Posterior vena cava (tissue), 2 donors: Measurements from ENCODE around the gene NCL. TPM values are rescaled to one million over a fixed set of nuclear protein-coding genes. Genes with fewer than 3 reads are reported as not detected.
"Not testable (repeated sequence)": the region's sequence is repeated elsewhere in the genome, so short reads cannot be mapped to it uniquely, and the experiment has no call there.

ENCODE experiments used
- DNase-seq: peaks from one replicate; pipeline ENCODE4 v3.0.0-alpha.2; 2020; ENCODE audit warnings: low spot score
- intact Hi-C, 2 donors: fragments of 100-400 bp; cut with DNase I; formaldehyde crosslinking; loops; one replicate each; pipeline versions ENCODE4 v1.14.1 to v1.14.2; 2022 to 2023
- total RNA-seq, 2 donors: library from RNA; stranded (reverse); fragmentation: NEBNext Ultra II Directional; extraction: Animal tissue kit (Norgen Biotek cat#: 25700); gene quantifications; one replicate each; pipeline ENCODE4 v1.2.1, GENCODE V29; 2021
- donor health status: DM: yes; HTN: yes; CAD: no.
- donor health status: DM: yes; HTN: yes; CAD: no.

NCL gene
- total RNA-seq, 2 donors from 2014 or later: 341 to 448 TPM

GRCh38 chr2:231413456-231413855, 50.8 kb downstream of the NCL start:
- no peak for DNase-seq
- intact Hi-C loops: loop anchor here in 1 of 2 donors (10.0 kb wide), 2 partner anchors 119 to 309 kb away; no protein-coding TSS in a partner anchor

- no peak for DNase-seq
- intact Hi-C loops: loop anchor here in 1 of 2 donors (10.0 kb wide), 2 partner anchors 118 to 308 kb away; no protein-coding TSS in a partner anchor
Observed at GRCh38 chr2:231412618-231412963, 51.7 kb downstream of the NCL start.

GRCh38 chr2:231411831-231412617, 52.3 kb downstream of the NCL start:
- DNase-seq: peak; percentile 96

GRCh38 chr2:231411237-231411636, 53.0 kb downstream of the NCL start:
- intact Hi-C loops: loop anchor here in 1 of 2 donors (10.0 kb wide), 2 partner anchors 116 to 306 kb away; no protein-coding TSS in a partner anchor
- no peak for DNase-seq

More at GRCh38 chr2:231411831-231412617, 52.3 kb downstream of the NCL start:
- intact Hi-C loops: loop anchor here in 1 of 2 donors (10.0 kb wide), 2 partner anchors 117 to 307 kb away; no protein-coding TSS in a partner anchor

GRCh38 chr2:231410293-231411004, 53.8 kb downstream of the NCL start:
- no peak for DNase-seq
- intact Hi-C loops: loop anchor here in 1 of 2 donors (10.0 kb wide), 2 partner anchors 116 to 306 kb away; no protein-coding TSS in a partner anchor

GRCh38 chr2:231409776-231410175, 54.5 kb downstream of the NCL start:
- intact Hi-C loops: loop anchor here (10.0 kb wide), 2 partner anchors 115 to 305 kb away; no protein-coding TSS in a partner anchor

GRCh38 chr2:231408304-231408703, 56.0 kb downstream of the NCL start:
- not testable (repeated sequence) for DNase-seq
- intact Hi-C loops: loop anchor here in 1 of 2 donors (10.0 kb wide), 1 partner anchor 304 kb away; no protein-coding TSS in a partner anchor

More at GRCh38 chr2:231409776-231410175, 54.5 kb downstream of the NCL start:
- no peak for DNase-seq

GRCh38 chr2:231407686-231408085, 56.6 kb downstream of the NCL start:
- intact Hi-C loops: loop anchor here in 1 of 2 donors (10.0 kb wide), 1 partner anchor 303 kb away; no protein-coding TSS in a partner anchor
- DNase-seq: not testable (repeated sequence)

GRCh38 chr2:231405601-231406367, 58.5 kb downstream of the NCL start:
- intact Hi-C loops: loop anchor here in 1 of 2 donors (2.0 to 10.0 kb wide), 2 partner anchors 75 to 301 kb away; no protein-coding TSS in a partner anchor
- not testable (repeated sequence) for DNase-seq

GRCh38 chr2:231404183-231404578, 60.1 kb downstream of the NCL start:
- DNase-seq: not testable (repeated sequence)

More at GRCh38 chr2:231404183-231404578, 60.1 kb downstream of the NCL start:
- intact Hi-C loops: loop anchor here in 1 of 2 donors (2.0 to 10.0 kb wide), 2 partner anchors 73 to 299 kb away; no protein-coding TSS in a partner anchor

Other genes with a start within 250 kb of the NCL start
- 1 to 10 TPM; 5.7 to 7.7 TPM for gene B3GNT7, start 68.8 kb downstream of the NCL start, total RNA-seq
- gene NMUR1, start 66.0 kb upstream of the NCL start, total RNA-seq: 1 to 10 TPM; 5.3 to 7.4 TPM
- not detected for gene TEX44, start 128.4 kb upstream of the NCL start, total RNA-seq
- gene PTMA, start 244.0 kb upstream of the NCL start, total RNA-seq: 100 to 1,000 TPM; 772 to 863 TPM